CD14-positive monocyte (primary cell): ENCODE data around the gene DNAJC27. TPM values are rescaled to one million over a fixed set of nuclear protein-coding genes. Genes with fewer than 3 reads are reported as not detected.

ENCODE experiments used
- DNase-seq, 3 donors: peaks; one replicate each; pipeline ENCODE4 v3.0.0-alpha.2; 2011 to 2022
- H2AFZ ChIP-seq: 2 replicates; pipeline ENCODE4 v1.6.0; 2012; ENCODE audit warnings: mild to moderate bottlenecking, low read depth, low read length, inconsistent platforms; ENCODE audit not compliant: insufficient read depth, poor library complexity, severe bottlenecking
- H3K27ac ChIP-seq, 2 donors: 1 replicate in 1 of 2; 2 replicates in 1 of 2; pipeline ENCODE4 v1.5.1; 2012 to 2013; ENCODE audit warnings: low read length in 2 of 2, control low read depth in 1 of 2, inconsistent platforms in 1 of 2, low read depth in 1 of 2, mild to moderate bottlenecking in 1 of 2
- H3K27me3 ChIP-seq, 2 donors: one replicate each; pipeline versions ENCODE4 v1.6.0 to v1.6.1; 2011 to 2013; ENCODE audit warnings: low read length in 2 of 2; ENCODE audit not compliant: control insufficient read depth in 2 of 2, insufficient read depth in 2 of 2
- H3K36me3 ChIP-seq, 2 donors: replicated peaks in 1 of 2; 1 replicate in 1 of 2; 2 replicates in 1 of 2; pipeline versions ENCODE4 v1.5.1 to v1.6.1; 2012 to 2013; ENCODE audit warnings: low read length in 2 of 2, control low read depth in 1 of 2, inconsistent platforms in 1 of 2, mild to moderate bottlenecking in 1 of 2; ENCODE audit not compliant: insufficient read depth in 2 of 2, control insufficient read depth in 1 of 2
- H3K4me1 ChIP-seq, 2 donors: 1 replicate in 1 of 2; 2 replicates in 1 of 2; pipeline versions ENCODE4 v1.5.1 to v1.6.1; 2012 to 2013; ENCODE audit warnings: low read length in 2 of 2, control low read depth in 1 of 2, inconsistent platforms in 1 of 2, mild to moderate bottlenecking in 1 of 2, moderate library complexity in 1 of 2; ENCODE audit not compliant: insufficient read depth in 2 of 2, control insufficient read depth in 1 of 2
- H3K4me2 ChIP-seq: replicated peaks from 2 replicates; pipeline ENCODE3; 2012; ENCODE audit warnings: low read length, moderate library complexity, mild to moderate bottlenecking; ENCODE audit not compliant: poor library complexity, severe bottlenecking; ENCODE audit errors: extremely low read depth
- H3K4me3 ChIP-seq, 3 experiments: fragments of 200-600 bp in 1 of 3; sonication (generic) in 1 of 3; replicated peaks in 1 of 3; 1 replicate in 2 of 3; 2 replicates in 1 of 3; pipeline ENCODE4 v1.5.1; 2011 to 2013; ENCODE audit warnings: low read length in 3 of 3, mild to moderate bottlenecking in 3 of 3, control low read depth in 2 of 3, low read depth in 2 of 3, inconsistent platforms in 1 of 3, moderate library complexity in 1 of 3
- H3K79me2 ChIP-seq: 2 replicates; pipeline ENCODE4 v1.6.0; 2012; ENCODE audit warnings: mild to moderate bottlenecking, control low read depth, inconsistent platforms, low read length, moderate library complexity; ENCODE audit not compliant: insufficient read depth
- H3K9ac ChIP-seq: 2 replicates; pipeline ENCODE4 v1.6.0; 2017; ENCODE audit warnings: low read length, mild to moderate bottlenecking; ENCODE audit not compliant: insufficient read depth, poor library complexity, severe bottlenecking
- H3K9me3 ChIP-seq, 2 donors: replicated peaks in 1 of 2; 1 replicate in 1 of 2; 2 replicates in 1 of 2; pipeline versions ENCODE4 v1.5.1 to v1.6.1; 2012 to 2013; ENCODE audit warnings: low read length in 2 of 2, control low read depth in 1 of 2; ENCODE audit not compliant: control insufficient read depth in 1 of 2, insufficient read depth in 1 of 2
- H4K20me1 ChIP-seq: 2 replicates; pipeline ENCODE4 v1.6.0; 2012; ENCODE audit warnings: mild to moderate bottlenecking, low read length, control low read depth, moderate library complexity; ENCODE audit not compliant: insufficient read depth
- H3K27ac Mint-ChIP-seq, 7 donors: one replicate each; pipeline ENCODE4 v1.8.0; 2020; ENCODE audit warnings: mild to moderate bottlenecking in 7 of 7, mixed read lengths in 7 of 7, moderate library complexity in 6 of 7, inconsistent platforms in 2 of 7
- H3K27me3 Mint-ChIP-seq, 3 donors: one replicate each; pipeline ENCODE4 v1.8.0; 2021 to 2022; ENCODE audit warnings: low read depth in 3 of 3, mild to moderate bottlenecking in 3 of 3, mixed read lengths in 3 of 3, moderate library complexity in 3 of 3, inconsistent platforms in 1 of 3
- H3K36me3 Mint-ChIP-seq, 2 donors: one replicate each; pipeline ENCODE4 v1.8.0; 2020; ENCODE audit warnings: mixed read lengths in 2 of 2, inconsistent platforms in 1 of 2, mild to moderate bottlenecking in 1 of 2
- H3K4me1 Mint-ChIP-seq: one replicate; pipeline ENCODE4 v1.8.0; 2020; ENCODE audit warnings: mild to moderate bottlenecking, mixed read lengths
- H3K4me3 Mint-ChIP-seq, 2 donors: one replicate each; pipeline ENCODE4 v1.8.0; 2020; ENCODE audit warnings: mild to moderate bottlenecking in 2 of 2, mixed read lengths in 2 of 2, moderate library complexity in 1 of 2
- H3K9me3 Mint-ChIP-seq, 7 donors: one replicate each; pipeline ENCODE4 v1.8.0; 2020 to 2022; ENCODE audit warnings: mixed read lengths in 7 of 7, mild to moderate bottlenecking in 6 of 7, moderate library complexity in 6 of 7, inconsistent platforms in 2 of 7
- CTCF ChIP-seq: fragments of 200-600 bp; IDR thresholded peaks from one replicate; pipeline ENCODE4 v1.8.0; 2022; ENCODE audit warnings: antibody characterized with exemption, mild to moderate bottlenecking
- WGBS: methylation state at CpG from one replicate; pipeline ENCODE4 v1.1.5; 2013; ENCODE audit warnings: missing lambda C conversion rate; ENCODE audit not compliant: insufficient coverage; 5-methylcytosine and 5-hydroxymethylcytosine counted together
- intact Hi-C, 2 donors: fragments of 100-400 bp; cut with micrococcal nuclease; formaldehyde crosslinking; loops; one replicate each; pipeline versions ENCODE4 v1.15.0 to v1.15.1; 2023
- polyA plus RNA-seq, 3 donors: library from polyadenylated mRNA; depleted of rRNA in 1 of 3; unstranded in 2 of 3; stranded (reverse) in 1 of 3; fragments of 300-500 nt in 2 of 3; fragments of >200 nt in 1 of 3; fragmentation: Illumina TruSeq in 2 of 3; gene quantifications; 1 replicate in 2 of 3; 2 replicates in 1 of 3; pipeline ENCODE4 v1.2.3, GENCODE V29; 2012 to 2021

DNAJC27 gene
- polyA plus RNA-seq, 3 donors = 0.86 to 2.8 (median 2.2) TPM

DNA sequence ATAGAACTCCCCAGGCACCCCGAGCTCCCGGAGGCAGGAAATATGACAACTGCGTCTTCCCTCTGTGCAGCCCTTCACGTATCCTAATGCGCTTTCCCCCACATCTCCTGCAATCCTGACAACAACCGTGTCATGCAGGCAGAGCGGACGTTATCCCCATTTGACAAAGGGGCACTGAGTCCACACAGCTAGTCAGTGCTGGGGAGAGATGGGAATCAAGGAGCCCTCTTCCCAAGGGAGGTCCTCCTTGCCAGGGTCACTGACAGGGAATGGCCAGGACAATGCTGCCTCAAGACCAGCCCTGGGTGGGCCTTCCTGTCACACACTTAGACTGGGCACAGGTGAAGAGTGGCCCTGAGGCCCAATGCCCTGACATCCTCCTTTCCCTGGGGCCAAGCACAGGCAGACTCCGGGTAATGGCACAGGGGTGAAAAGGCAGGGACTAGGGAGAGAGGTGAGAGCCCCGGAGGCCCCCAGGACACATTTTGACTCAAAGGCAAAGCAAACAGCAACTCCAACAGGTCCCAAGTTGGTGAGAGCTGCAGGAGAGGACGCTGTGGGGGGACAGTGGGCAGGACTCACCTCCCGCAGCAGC is 53.9 kb downstream of the DNAJC27 start:
- H4K20me1 ChIP-seq = no peaks in the 10 kb centered on the region
- peaks cover 4 to 20% of the 10 kb centered on the region in 2 donors for H3K27me3 ChIP-seq
- H3K4me3 Mint-ChIP-seq = peak overlapping the region in 1 of 2 donors; percentile 50
- no peak overlapping the region for H3K4me2 ChIP-seq
- WGBS = 87% methylated on average over 8 of the region's 12 CpGs
- H3K9me3 ChIP-seq = no peaks in the 10 kb centered on the region
- H3K27ac ChIP-seq = no peak overlapping the region
- no peak overlapping the region for H2AFZ ChIP-seq
- H3K79me2 ChIP-seq = no peaks in the 10 kb centered on the region
- intact Hi-C loops = no loop called here
- H3K4me3 ChIP-seq = no peak overlapping the region
- peaks cover 13 to 15% of the 10 kb centered on the region in 2 donors for H3K36me3 Mint-ChIP-seq
- H3K9me3 Mint-ChIP-seq = peaks cover 0 to 1% (median 0%) of the 10 kb centered on the region in 7 donors
- peaks cover 10 to 17% of the 10 kb centered on the region in 2 donors for H3K4me1 ChIP-seq
- H3K4me1 Mint-ChIP-seq = peaks cover 30% of the 10 kb centered on the region
- no peak overlapping the region for H3K9ac ChIP-seq
- peaks cover 17 to 27% (median 21%) of the 10 kb centered on the region in 3 donors for H3K27me3 Mint-ChIP-seq
- H3K27ac Mint-ChIP-seq = no peak overlapping the region
- no peak for DNase-seq
- no peaks in the 10 kb centered on the region for H3K36me3 ChIP-seq
- TF ChIP-seq CTCF = no peak

DNA sequence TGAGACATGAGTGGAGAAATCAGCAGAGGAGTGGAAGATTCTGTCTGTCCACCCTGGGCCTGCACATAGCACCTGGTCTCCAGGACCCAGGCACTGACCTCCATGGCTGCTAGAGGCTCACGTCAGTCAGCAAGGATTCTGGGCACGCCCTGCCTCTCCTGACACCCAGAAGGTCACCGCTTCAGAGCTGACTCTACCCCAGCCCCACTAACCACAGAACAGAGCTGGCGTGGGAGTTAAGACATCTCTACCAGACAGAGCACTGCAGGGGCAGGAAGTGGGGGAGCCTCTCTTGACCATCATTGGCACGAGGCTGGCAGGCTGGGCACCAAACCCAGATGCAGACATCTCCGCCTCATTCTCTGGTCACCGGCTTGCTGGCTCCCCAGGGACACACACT is 54.7 kb downstream of the DNAJC27 start:
- Histone ChIP-seq H3K4me2 (no peak overlapping the region), H3K27ac (no peak overlapping the region), H3K4me1 (peaks cover 10 to 17% of the 10 kb centered on the region in 2 donors), H3K36me3 (no peaks in the 10 kb centered on the region), H3K9me3 (no peaks in the 10 kb centered on the region), H3K27me3 (peaks cover 4 to 20% of the 10 kb centered on the region in 2 donors), H3K79me2 (no peaks in the 10 kb centered on the region), H2AFZ (no peak overlapping the region), H3K9ac (no peak overlapping the region), H3K4me3 (no peak overlapping the region), H4K20me1 (no peaks in the 10 kb centered on the region)
- H3K4me1 Mint-ChIP-seq = peaks cover 30% of the 10 kb centered on the region
- H3K27ac Mint-ChIP-seq = no peak overlapping the region
- H3K36me3 Mint-ChIP-seq = peaks cover 15% of the 10 kb centered on the region in 2 donors
- no peak for TF ChIP-seq CTCF
- no peak for DNase-seq
- intact Hi-C loops = no loop called here
- peaks cover 0 to 1% (median 0%) of the 10 kb centered on the region in 7 donors for H3K9me3 Mint-ChIP-seq
- no peak overlapping the region for H3K4me3 Mint-ChIP-seq
- peaks cover 16 to 27% (median 17%) of the 10 kb centered on the region in 3 donors for H3K27me3 Mint-ChIP-seq
- 43% methylated on average over 5 of the region's 7 CpGs for WGBS
